NCI-H524 (cell line): ENCODE measurements around the gene RP2.
A peak's percentile ranks its signal among the peaks of the same experiment; 100 is the strongest.

Experiments used
- DNase-seq, 2 experiments: peaks; one replicate each; lab custom pipeline; 2025; lab: John Stamatoyannopoulos, UW

The RP2 gene

DNA sequence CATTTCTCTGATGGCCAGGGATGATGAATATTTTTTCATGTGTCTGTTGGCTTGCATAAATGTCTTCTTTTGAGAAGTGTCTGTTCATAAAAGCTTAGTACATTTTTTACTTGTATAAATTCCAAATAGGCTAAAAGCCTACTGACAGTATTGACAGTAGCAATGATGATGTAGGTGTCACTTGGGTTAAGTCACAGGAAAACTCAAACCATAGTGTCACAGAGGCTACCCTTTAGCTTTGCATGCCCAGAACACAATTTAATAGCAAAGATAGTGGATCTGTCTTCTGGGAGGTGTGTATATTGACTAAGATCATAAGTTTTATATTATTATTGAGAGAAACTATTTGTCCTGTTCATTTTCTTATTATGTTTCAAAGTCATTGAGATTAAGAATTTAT lies 8.1 kb downstream of the RP2 start:
- no peak for DNase-seq

DNA sequence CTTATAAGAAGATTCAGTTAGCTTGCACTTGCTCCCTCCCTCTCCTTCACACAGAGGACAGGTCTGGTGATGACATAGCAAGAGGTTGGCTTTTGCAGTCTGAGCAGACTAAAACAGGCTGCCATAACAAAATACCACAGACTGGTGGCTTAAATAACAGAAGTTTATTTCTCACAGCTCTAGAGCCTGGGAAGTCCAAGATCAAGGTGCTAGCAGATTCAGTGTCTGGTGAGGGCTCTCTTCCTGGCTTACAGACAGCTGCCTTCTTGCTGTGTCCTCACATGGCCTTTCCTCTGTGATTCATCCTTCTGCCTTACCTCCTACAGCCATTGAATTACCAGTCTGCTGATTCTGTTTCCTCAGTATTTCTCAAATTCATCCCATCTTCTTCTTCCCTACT lies 13.1 kb downstream of the RP2 start:
- no peak for DNase-seq

DNA sequence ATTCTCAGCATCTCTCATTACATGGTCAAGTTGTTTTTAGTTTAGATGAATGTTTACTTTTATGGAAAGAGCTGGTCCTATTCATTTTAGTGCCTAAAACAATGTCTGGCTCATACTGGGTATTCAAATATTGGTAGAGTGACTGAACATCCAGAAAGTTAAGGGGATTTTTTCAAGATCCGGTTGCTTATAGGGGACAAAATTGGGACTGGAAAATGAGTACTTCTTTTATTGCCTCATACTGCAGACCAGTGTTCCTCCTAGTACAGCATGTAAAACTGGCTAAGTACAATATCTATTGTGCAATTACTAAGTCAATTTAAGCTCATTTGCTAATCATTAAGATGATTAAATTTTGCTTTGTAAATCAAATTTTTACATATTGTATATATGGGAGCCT lies 13.9 kb downstream of the RP2 start:
- DNase-seq, result no peak

DNA sequence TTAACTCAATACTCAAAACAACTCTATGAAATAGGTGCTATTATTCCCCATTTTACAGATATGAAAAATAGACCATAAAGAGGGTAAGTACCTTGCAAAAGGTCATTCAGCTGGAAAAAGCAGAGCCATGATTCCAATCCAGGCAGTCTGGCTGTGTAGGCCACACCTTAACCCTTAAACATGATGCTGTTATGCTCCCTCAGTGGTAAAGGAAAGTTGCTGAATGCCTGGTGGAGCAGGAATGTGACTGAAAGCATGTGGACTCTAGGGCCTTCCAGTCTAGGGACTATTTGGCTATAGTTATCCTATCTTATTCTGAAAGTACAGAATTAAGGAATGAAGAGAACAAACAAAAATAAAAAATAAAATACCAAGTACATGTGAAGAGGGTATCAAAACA lies 19.6 kb downstream of the RP2 start:
- no peak for DNase-seq

DNA sequence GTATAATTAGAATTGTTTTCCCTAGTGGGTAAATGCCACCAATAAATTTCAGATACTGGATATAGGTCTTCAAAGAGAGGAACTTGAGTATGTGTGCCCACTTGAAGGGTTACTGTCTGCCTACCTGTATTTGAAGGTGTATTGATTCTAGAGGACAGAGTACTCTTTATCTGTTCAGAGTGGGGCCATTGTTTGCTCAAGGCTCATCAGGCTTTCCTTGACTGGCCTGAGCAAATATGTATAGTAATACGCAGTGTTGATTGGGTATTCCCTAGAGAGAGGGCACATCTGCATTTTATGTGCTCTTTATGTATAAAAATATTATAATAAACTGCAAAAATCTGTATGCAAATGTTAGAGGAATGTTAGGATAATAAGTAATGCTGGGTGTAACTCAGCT lies 23.7 kb downstream of the RP2 start:
- DNase-seq, result no peak

DNA sequence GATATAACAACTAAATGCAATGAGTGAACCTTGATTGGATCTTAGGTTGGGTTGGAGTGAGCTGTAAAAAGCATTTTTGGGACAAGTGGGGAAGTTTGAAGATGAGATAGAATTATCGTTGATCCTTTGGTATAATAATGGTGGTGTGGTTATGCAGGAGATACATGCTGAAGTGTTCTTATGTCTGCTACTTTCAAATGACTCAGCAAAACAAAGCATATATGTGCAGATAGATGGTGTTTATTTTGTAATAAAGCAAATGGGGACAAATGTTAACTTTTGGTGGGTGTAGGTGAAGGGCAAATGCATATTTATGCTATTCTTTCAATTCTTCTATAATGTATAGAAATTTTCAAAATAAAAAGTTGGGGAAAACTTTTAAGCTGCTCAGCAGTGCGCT lies 26.2 kb downstream of the RP2 start:
- DNase-seq, result no peak

DNA sequence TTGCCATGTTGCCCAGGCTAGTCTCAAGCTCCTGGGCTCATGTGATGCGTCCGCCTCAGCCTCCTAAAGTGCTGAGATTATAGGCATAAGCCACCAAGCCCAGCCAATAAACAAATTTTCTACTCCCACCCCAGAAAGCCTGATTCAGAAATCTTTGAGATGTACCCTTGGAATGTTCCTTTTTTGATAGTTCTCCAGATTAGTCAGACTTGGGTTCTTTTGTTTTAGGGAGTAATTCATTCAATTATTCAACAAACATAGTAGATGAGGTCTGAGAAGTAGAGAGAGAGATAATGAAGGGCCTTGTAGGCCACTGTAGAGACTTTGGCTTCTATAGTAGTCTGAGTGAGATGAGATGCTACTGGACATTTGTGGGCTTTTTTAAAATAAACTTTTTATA lies 27.8 kb downstream of the RP2 start:
- no peak for DNase-seq

DNA sequence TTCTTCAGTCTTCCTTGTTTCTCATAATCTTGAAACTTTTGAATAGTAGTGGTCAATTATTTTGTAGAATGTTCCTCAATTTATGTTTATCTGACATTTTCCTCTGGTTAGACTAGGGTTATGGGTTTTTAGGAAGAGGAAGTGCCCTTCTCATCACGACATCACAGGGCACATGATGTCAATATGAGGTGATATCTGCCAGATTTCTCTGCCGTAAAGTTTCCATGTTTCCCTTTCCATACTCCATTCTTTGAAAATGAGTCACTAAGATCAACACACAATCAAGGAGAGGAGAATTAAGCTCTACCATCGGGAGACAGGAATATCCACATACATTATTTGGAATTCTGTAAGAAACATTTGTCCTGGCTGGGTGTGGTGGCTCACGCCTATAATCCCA lies 28.4 kb downstream of the RP2 start:
- DNase-seq, result no peak

DNA sequence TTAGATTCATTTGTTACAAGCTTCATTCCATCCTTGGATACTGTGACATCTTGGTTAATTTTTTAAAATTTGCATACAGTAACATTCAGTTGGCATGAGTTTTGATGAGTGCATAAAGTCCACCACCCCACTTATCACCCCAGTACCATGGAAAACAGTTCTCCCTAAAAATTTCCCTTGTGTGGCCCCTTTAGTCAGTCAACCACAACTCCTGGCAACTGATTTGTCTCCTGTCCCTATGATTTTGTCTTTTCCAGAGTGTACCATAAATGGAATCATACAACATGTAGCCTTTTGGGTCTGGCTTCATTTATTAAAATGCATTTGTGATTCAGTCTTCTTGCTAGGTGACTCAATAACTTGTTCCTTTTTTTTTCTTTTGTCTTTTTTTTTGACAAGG lies 29.9 kb downstream of the RP2 start:
- no peak for DNase-seq

DNA sequence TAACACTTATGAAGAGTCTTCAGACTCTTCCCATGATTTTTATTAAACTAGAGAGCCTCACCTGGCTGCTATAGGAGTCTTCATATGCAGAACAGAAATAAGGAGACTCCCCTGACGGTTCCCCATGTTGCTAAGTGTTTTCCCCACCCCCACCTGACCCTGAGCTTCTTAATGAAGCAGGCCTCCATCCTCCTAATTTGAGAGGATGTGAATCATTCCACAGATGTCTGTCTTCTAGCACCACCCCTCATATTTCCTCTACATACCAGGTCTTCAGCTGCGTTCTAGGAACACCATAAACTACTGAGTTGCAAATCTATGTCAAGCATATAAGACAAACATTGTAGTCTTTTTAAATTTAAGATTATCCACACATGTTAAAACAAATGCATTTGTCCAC lies 36.9 kb downstream of the RP2 start:
- no peak for DNase-seq

DNA sequence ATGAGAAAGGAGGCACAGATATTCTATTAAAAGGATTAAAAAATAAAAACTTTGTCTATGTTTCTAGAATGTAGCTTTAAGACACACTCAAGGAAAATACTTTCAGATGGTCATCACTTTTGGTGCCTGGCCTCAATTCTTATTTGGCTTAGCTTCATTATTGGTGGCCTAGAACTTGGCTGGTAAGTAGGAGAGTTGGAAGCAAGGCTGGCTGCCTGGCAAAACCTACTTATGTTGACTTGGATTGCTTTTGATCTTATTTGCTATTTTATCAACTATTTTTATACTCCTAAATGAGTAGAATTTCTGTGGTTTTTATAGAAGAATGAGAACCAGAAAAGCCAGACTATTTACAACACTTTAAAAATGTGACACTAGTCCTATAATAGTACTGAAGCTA lies 40.1 kb downstream of the RP2 start:
- no peak for DNase-seq

DNA sequence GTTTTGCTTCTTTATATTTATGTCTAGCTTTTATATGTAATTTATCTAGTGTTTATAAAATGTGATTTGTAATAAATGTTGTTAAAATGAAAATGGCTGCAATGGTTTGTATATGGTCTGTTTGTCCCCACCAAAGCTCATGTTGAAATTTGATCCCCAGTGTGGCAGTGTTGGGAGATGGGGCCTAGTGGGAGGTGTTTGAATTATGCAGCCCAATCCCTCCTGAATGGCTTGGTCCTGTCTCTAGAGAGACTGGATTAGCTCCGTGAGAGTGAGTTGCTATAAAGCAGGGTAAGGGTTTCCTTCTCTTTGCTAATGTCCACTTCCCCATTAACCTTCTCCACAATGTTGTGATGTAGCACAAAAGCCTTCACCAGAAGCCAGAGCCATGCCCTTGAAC lies 45.4 kb downstream of the RP2 start:
- peak; percentile 49 to 75 for DNase-seq

DNA sequence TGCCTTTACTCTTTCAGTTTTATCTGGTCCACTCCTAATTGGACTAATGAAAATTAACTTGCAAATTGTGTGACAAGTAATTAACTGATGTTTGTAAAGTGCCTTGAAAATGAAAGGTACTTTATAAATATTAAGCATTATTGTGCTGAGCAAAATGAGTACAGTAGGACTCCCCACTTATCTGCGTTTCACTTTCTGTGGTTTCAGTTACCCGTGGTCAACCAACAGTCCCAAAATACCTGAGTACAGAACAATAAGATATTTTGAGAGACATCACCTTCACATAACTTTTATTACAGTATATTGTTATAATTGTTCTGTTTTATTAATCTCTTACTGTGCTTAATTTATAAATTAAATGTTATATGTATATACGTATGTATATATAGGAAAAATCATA lies 48.0 kb downstream of the RP2 start:
- DNase-seq, result no peak

DNA sequence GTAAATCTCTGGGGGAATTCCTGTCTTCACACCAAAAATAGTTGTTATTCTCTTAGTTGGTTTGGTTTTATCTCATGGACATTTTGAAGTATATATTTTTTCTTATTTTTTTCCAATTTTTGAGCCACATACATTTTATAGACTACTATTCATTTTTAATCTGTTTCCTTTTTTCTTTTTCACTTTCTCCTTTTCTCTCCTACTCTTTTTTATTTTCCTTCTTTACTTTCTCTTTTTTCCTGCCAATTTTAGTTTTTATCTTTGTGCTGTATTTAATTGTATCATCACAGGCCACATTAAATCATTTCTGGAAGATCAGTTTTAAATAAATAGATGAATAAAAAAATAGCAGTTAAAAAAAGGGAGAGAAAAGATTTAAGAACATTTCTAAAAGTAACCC lies 61.4 kb downstream of the RP2 start:
- no peak for DNase-seq

DNA sequence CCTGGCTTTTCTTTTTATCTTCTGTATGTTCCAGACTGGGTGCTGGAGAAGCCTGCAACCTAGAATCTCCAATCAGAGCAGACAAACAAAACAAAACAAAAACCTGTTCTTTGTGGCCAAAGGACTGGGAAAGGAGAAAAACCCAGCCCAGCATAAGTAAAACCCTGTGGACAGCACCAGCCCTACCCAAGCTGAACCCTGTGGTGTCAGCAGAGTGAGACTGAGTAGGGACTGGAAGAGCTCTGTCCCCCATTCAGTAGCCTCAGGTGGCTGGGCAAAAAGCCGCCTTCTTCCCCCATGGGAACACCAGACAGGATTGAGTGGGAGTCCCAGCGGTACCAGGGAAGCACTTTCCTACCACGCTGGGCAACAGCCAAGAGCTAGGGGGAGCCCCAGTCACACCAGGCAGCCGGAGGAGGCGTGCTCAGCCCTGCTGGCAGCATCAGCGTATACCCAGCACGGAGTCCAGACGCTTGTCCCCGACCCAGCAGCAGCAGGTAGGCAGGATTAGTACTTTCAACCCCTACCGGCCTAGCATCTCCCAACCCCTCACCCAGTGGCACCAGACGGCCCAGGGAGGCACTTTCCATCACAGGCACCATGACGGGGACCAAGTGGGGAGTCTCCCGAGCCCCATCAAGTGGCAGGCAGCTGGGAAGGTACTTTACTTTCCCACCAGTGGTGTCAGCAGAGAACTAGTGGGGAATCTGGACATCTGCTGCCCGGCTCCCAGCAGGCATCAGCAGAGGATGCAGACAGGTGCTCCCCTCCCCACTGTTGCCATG lies 66.8 kb downstream of the RP2 start:
- DNase-seq, result peak; percentile 96 to 98

DNA sequence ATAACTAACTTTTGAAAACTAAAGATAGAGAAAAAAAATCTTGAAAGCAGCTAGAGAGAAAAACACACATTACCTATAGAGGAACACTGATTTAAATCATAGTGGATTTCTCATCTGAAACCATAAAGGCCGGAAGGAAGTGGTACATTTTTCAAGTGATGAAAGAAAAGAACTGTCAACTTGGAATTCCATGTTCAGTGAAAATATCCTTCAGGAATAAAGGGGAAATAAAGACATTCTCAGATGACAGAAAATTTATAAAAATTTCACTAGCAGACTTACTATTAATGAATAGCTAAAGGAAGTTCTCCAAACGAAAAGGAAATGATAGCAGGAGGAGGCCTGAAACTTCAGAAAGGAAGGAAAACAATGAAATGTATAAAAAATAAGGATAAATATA lies 67.8 kb downstream of the RP2 start:
- no peak for DNase-seq

DNA sequence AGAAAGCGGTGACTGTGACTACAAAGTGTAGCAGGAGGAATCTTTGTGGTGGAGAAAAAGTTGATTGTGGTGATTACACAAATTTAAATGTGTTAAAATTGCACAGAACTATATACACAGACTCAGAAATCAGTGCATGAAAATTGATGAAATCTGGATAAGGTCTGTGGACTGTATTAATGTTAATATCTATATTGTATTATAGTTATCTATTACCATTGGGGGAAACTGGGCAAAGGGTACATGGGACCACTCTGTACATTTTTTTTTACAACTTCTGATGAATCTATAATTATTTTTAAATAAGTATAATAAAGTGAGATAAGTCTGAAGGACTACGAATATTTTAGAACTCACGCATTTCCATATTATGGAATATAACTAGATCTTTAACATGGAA lies 73.6 kb downstream of the RP2 start:
- DNase-seq, result no peak

DNA sequence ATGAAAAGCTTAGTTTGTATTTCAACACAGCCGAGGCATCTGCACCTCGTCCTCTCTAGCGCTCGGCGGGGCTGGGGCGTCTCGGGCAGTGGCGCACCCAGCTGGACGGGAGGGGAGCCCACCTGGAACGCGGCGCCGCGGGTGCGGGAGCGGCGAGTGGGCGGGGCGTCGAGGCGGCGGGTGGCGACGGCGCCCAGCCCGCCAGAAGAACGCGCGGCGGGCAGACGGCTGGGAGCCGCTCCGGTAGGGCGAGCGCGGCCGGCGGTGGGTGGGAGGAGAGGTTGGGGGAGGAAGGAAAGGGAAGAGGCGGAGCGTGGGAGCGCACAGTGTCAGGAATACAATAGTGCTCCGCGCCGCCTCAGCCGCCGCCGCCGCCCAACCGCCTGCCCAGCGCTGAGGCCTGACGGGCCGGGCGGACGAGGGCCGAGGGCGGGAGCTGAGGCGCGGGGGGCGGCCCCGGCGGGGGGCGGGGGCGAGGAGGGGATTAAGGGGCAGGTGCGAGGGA lies 75.3 kb downstream of the RP2 start, which contains the start of gene JADE3:
Gene JADE3 (plus strand): TSS at position 324 of the 505 bp plus-strand sequence. CDS start 72,474 bp downstream, outside the sequence.
- DNase-seq, result peak; percentile 75 to 88

DNA sequence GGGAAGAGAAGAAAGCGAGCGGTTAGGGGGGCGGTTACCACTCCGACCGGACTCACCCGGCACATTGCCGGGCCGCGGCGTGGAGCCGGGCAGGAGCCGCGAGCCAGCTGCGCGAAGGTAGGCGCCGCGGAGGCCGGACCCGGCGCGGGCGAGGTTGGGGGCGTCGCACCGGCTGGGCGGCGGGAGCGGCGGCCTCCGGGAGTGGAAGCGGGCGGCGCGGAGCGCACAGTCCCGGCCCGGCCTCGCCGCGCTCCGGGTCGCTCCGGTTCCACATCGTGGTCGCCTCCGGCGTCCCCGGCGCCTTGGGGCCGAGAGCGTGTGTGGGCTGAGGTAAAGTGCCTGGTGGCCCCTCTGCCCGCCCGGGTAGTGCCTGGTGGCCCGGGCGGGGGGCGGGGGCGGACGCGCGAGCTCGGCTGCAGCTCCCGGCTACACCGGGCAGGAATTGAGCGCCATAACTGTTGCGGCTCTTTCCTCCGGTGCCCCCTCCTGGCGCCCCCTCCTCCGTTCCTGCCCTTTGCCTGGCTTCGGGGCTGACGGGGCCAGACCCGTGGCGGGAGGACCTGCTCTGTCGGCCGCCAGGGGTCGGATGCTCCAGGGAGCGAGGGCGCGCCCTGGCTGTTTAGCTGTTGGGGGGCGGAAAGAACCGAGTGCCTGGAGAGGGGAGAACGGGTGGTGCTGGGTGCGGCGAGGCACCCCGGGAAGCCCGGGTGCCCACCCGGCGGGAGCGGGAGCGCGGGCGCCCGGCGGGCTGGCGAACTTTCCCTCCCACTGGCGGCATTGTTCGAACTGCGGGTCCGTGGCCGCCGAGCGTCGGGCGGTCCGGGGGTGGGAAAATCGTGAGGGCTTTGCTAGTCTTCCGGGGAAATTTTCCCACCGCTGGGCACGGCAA lies 76.0 kb downstream of the RP2 start:
- peak; percentile 3 to 59 for DNase-seq

DNA sequence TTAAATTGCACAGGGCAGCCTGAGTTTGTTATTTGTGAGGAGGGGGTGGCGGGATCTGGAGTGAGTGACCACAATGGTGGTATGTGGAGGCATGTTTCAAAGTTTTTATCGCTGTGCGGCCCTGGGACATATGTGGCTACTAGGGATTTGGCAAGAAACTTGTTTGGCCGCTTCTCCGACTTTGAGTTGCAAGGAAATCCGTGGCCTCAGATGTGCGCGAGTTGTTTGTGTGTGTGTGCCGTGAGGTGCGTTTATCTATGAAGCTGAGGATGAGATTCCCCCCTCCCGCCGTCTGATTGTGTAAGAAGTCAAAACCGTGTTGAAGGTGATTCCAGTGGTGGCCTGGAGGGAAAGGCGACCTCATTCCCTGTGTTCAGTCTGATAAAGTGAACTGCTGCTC lies 76.8 kb downstream of the RP2 start:
- DNase-seq, result peak; percentile 13 to 14

DNA sequence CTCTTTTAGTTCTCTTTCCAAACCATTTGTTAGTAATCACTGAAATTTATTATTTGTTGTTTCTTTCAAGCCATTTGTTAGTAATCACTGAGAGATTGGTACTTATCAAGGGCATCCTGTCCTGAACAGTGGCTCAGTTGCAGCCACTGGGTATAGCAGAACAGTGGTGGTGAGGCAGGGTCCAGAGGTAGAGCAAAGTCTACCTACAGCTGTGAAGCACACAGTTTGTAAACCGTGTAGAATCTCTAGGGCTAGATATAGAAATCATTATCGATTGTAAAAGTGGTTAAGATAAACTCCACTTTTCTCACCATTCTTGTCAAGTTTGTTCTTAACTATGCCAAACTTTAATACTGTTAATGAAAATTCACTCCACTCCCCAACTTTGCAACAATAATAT lies 79.4 kb downstream of the RP2 start:
- DNase-seq, result no peak

DNA sequence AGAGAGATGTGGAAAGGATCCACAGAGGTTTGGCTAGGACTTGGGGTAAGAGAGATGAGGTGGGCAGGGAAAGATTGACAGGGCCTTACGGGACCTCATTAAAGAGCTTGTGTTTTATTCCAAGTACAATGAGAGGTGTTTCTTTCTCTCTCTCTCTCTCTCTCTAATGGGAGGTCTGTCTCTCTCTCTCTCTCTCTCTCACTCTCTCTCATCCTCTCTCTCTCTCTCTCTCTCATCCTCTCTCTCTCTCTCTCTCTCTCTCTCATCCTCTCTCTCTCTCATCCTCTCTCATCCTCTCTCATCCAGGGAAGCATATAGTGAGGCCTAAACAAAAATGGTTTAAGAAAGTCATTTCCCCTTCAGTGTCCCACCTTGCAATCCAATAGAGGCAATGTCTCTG lies 80.8 kb downstream of the RP2 start:
- DNase-seq, result no peak

DNA sequence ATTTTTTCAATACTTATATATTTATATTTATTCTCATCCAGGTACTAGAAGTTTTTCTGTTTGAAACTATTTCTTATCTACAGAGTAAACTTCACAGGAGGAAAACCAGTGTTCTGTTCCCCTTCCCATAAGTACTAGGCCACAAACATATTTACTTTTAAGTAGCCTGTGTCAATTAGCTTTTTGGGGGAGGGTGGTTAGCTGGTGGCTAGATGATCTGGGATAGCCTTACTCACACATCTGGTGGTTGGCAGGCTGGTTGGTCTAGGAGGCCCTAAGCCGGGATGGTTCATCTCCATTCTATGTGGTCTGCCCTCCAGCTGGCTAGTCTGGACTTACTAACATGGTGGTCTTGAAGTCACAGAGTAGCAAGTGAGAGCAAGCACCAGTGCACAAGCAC lies 81.6 kb downstream of the RP2 start:
- DNase-seq, result peak in 1 of 2 experiments; percentile 33
